ENCODE data around the gene JPT2. TPM values are rescaled to one million over a fixed set of nuclear protein-coding genes. Genes with fewer than 3 reads are reported as not detected.

The JPT2 gene
- total and polyA plus RNA-seq, 8 donors: 13.5 to 49.3 (median 27.5) TPM

DNA sequence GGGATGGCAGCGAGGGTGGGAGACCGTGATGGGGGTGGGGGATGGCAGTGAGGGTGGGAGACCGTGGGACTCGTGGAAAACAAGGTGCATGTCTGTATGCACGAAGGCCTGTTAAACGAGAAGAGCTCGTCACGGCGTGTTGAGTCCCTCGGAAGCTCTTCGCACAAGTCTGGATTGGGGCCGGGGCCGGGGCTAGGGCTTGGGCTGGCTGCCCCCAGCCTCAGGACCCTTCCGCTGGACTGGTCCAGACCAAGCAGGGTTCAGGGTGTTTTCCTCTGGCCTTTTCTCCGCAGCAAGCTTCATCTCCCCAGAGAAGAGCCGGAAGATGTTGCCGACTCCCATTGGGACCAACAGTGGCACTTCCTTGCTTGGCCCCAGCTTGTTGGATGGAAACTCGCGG is 7.7 kb upstream of the JPT2 start:
- Histone ChIP-seq H3K4me1 (no peaks in the 10 kb centered on the region), H3K27me3 (no peaks in the 10 kb centered on the region), H3K9me3 (no peaks in the 10 kb centered on the region), H3K27ac (no peak overlapping the region), H3K4me3 (no peak overlapping the region), H3K36me3 (peaks cover 4 to 72% (median 28%) of the 10 kb centered on the region in 3 donors)
- WGBS, 2 donors: 96 to 98% methylated on average over 19 of the region's 19 CpGs
- no peak for ATAC-seq
- DNase-seq: peak in 1 of 6 donors; percentile 36
- intact Hi-C loops (cut with DNase I): no loop called here
- no peak for TF ChIP-seq CTCF (IDR thresholded peaks at IDR 0.05)
- no peak for FAIRE-seq

- H3K4me1 ChIP-seq: no peaks in the 10 kb centered on the region
- peaks cover 4 to 68% (median 27%) of the 10 kb centered on the region in 3 donors for H3K36me3 ChIP-seq
- intact Hi-C loops (cut with DNase I): no loop called here
- H3K9me3 ChIP-seq: no peaks in the 10 kb centered on the region
- DNase-seq (peak in 1 of 6 donors; percentile 29), FAIRE-seq (no peak), ATAC-seq (no peak)
- no peak overlapping the region for H3K4me3 ChIP-seq
- no peak for TF ChIP-seq CTCF (IDR thresholded peaks at IDR 0.05)
- no peak overlapping the region for H3K27ac ChIP-seq
- WGBS, 2 donors: 90 to 95% methylated on average over 7 of the region's 7 CpGs
- H3K27me3 ChIP-seq: no peaks in the 10 kb centered on the region
Observed at GRCh38 chr16:1670866-1671265, 7.2 kb upstream of the JPT2 start.

DNA sequence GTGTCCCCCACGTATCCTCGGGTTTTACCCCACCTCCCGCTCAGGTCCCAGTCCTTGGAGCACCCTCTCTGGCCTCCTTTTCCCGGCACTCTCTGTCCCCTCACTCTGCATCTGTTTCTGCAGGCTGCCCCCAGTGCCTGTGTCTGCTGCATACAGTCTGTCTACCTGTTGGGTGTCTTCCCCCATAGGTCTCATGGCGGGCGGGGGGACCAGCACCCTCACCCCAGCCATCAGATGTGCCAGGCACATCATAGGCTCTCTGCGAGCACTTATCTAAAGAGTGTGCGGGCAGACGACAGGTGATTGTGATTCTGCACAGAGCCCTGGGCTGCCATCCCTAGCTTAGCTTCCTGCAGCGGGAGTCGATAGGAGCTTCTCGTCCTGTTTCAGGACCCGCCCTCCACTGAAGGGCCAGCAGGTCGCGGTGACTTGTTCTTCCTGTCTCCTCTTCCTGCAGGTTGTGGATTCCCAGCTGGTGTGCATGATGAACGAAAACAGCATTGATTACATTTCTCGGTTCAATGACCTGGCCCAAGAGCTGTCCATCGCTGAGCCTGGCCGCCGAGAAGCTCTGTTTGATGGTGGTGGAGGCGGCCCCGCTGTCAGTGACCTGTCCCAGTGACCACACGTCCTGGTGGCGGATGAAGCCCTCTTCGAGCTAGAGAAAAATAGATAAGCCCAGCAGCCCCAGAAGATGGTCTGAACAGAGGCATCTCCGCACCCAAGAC is 4.5 kb upstream of the JPT2 start:
- Histone ChIP-seq H3K27me3 (no peaks in the 10 kb centered on the region), H3K27ac (no peak overlapping the region), H3K4me3 (no peak overlapping the region), H3K4me1 (peaks cover 0 to 4% (median 0%) of the 10 kb centered on the region in 3 donors), H3K9me3 (no peaks in the 10 kb centered on the region), H3K36me3 (peaks cover 4 to 44% (median 20%) of the 10 kb centered on the region in 3 donors)
- WGBS, 2 donors: 91 to 94% methylated on average over 26 of the region's 26 CpGs
- no peak for ATAC-seq
- intact Hi-C loops (cut with DNase I): no loop called here
- no peak for TF ChIP-seq CTCF (IDR thresholded peaks at IDR 0.05)
- DNase-seq: peak in 1 of 6 donors; percentile 36
- FAIRE-seq: no peak

DNA sequence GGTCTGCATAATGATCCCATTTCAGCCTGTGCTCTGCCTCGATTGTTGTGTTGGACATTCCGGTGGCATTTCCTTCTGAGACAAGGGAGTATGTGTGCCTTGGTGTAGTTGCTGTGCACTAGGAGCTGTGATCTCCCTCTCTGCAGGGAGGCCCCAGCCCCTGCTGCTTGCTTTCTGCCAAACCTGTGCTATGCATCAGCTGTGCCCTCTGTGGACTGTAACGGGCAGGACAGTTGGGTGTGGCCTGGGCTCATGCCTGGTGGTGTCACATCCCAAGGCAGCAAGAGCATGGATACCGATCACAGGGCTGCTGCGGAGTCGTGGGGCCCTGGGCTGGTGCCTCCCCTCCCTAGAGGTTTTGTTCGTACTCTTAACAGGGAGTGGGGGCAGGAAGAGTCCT is 3.8 kb upstream of the JPT2 start:
- DNase-seq (peak in 1 of 6 donors; percentile 28), ATAC-seq (no peak), FAIRE-seq (no peak)
- 84 to 88% methylated on average over 7 of the region's 7 CpGs for WGBS, 2 donors
- no peak overlapping the region for H3K4me3 ChIP-seq
- H3K9me3 ChIP-seq: no peaks in the 10 kb centered on the region
- H3K36me3 ChIP-seq: peaks cover 4 to 37% (median 15%) of the 10 kb centered on the region in 3 donors
- intact Hi-C loops (cut with DNase I): no loop called here
- H3K4me1 ChIP-seq: peaks cover 0 to 9% (median 4%) of the 10 kb centered on the region in 3 donors
- H3K27me3 ChIP-seq: no peaks in the 10 kb centered on the region
- no peak for TF ChIP-seq CTCF (IDR thresholded peaks at IDR 0.05)
- no peak overlapping the region for H3K27ac ChIP-seq
